HepG2 (cell line): ENCODE data around the gene CORO7. TPM values are rescaled to one million over a fixed set of nuclear protein-coding genes. Genes with fewer than 3 reads are reported as not detected.

ENCODE experiments used
- ZNF777 ChIP-seq: sonication (generic); formaldehyde crosslinking; IDR thresholded peaks from 2 replicates; pipeline ENCODE4 v1.4.0; 2020; ENCODE audit warnings: missing genetic modification reagents
- ZNF850 ChIP-seq: sonication (generic); formaldehyde crosslinking; conservative IDR thresholded peaks from 2 replicates; pipeline ENCODE4 v1.9.0; 2021; ENCODE audit warnings: mild to moderate bottlenecking, missing genetic modification reagents
- polyA plus RNA-seq, 8 experiments: library from polyadenylated mRNA; depleted of rRNA in 3 of 8; stranded (reverse) in 7 of 8; unstranded in 1 of 8; fragments of >200 nt; fragmentation: Illumina TruSeq in 4 of 8; extraction: Trizol in 4 of 8; gene quantifications; 2 replicates each; pipeline versions ENCODE4 v1.2.1 to v1.2.3, GENCODE V29; 2011 to 2016; ENCODE audit warnings: low read depth in 4 of 8, missing spikeins in 1 of 8, mixed read lengths in 1 of 8; ENCODE audit not compliant: insufficient read depth in 1 of 8
- total RNA-seq, 5 experiments: library from RNA; depleted of rRNA; stranded (reverse); fragments of >200 nt; fragmentation: Illumina TruSeq; extraction: Trizol; gene quantifications; 2 replicates each; pipeline ENCODE4 v1.2.3, GENCODE V29; 2016; ENCODE audit warnings: low read depth in 1 of 5
- TF ChIP-seq, protein P1 (sequence below): sonication (generic); formaldehyde crosslinking; IDR thresholded peaks from 2 replicates; pipeline ENCODE4 v1.4.0; 2020; ENCODE audit warnings: missing genetic modification reagents
- TF ChIP-seq, protein P2 (sequence below): fragments of 450-650 bp; IDR thresholded peaks from 2 replicates; pipeline ENCODE4 v1.6.1; 2017; ENCODE audit warnings: mild to moderate bottlenecking

Gene CORO7
- total and polyA plus RNA-seq, 2 of the 13 experiments (the other 11 are each of a cell fraction or from before 2014, with no cell fraction given), result 9.9 to 14.3 TPM

GRCh38 chr16:4316108-4316863 lies 100.1 kb downstream of the CORO7 start (continued):
- TF ChIP-seq, protein P1, sequence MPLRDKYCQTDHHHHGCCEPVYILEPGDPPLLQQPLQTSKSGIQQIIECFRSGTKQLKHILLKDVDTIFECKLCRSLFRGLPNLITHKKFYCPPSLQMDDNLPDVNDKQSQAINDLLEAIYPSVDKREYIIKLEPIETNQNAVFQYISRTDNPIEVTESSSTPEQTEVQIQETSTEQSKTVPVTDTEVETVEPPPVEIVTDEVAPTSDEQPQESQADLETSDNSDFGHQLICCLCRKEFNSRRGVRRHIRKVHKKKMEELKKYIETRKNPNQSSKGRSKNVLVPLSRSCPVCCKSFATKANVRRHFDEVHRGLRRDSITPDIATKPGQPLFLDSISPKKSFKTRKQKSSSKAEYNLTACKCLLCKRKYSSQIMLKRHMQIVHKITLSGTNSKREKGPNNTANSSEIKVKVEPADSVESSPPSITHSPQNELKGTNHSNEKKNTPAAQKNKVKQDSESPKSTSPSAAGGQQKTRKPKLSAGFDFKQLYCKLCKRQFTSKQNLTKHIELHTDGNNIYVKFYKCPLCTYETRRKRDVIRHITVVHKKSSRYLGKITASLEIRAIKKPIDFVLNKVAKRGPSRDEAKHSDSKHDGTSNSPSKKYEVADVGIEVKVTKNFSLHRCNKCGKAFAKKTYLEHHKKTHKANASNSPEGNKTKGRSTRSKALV (CRISPR knock-in tag), result 0 out of 2 replicates have a peak, but pooled peaks have one; percentile 21
- peak; percentile 44 for TF ChIP-seq ZNF777 (CRISPR knock-in tag)
- no peak for TF ChIP-seq ZNF850 (CRISPR knock-in tag)
- TF ChIP-seq, protein P2, sequence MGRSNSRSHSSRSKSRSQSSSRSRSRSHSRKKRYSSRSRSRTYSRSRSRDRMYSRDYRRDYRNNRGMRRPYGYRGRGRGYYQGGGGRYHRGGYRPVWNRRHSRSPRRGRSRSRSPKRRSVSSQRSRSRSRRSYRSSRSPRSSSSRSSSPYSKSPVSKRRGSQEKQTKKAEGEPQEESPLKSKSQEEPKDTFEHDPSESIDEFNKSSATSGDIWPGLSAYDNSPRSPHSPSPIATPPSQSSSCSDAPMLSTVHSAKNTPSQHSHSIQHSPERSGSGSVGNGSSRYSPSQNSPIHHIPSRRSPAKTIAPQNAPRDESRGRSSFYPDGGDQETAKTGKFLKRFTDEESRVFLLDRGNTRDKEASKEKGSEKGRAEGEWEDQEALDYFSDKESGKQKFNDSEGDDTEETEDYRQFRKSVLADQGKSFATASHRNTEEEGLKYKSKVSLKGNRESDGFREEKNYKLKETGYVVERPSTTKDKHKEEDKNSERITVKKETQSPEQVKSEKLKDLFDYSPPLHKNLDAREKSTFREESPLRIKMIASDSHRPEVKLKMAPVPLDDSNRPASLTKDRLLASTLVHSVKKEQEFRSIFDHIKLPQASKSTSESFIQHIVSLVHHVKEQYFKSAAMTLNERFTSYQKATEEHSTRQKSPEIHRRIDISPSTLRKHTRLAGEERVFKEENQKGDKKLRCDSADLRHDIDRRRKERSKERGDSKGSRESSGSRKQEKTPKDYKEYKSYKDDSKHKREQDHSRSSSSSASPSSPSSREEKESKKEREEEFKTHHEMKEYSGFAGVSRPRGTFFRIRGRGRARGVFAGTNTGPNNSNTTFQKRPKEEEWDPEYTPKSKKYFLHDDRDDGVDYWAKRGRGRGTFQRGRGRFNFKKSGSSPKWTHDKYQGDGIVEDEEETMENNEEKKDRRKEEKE, result no peak
